Karpas-422 (cell line): Measurements from ENCODE around the gene TMEM198. TPM values are rescaled to one million over a fixed set of nuclear protein-coding genes. Genes with fewer than 3 reads are reported as not detected.
A peak's percentile ranks its signal among the peaks of the same experiment; 100 is the strongest.

ENCODE experiments used
- DNase-seq: peaks from one replicate; pipeline ENCODE4 v3.0.0-alpha.2; 2015
- H2AFZ ChIP-seq: fragments of 200-600 bp; sonication (generic); 2 replicates; pipeline ENCODE4 v1.6.1; 2014; ENCODE audit warnings: antibody characterized with exemption, low read length, mixed read lengths
- H3K27ac ChIP-seq: fragments of 200-600 bp; sonication (generic); 2 replicates; pipeline ENCODE4 v1.5.1; 2014; ENCODE audit warnings: mild to moderate bottlenecking, low read length, moderate library complexity
- H3K27me3 ChIP-seq: fragments of 200-600 bp; sonication (generic); 2 replicates; pipeline ENCODE4 v1.6.1; 2014; ENCODE audit warnings: low read length, mixed read lengths
- H3K36me3 ChIP-seq: fragments of 200-600 bp; sonication (generic); 2 replicates; pipeline ENCODE4 v1.6.1; 2014; ENCODE audit warnings: low read length, mixed read lengths; ENCODE audit not compliant: insufficient read depth
- H3K4me1 ChIP-seq: fragments of 200-600 bp; sonication (generic); 2 replicates; pipeline ENCODE4 v1.6.1; 2014; ENCODE audit warnings: mild to moderate bottlenecking, low read length, mixed read lengths
- H3K4me2 ChIP-seq: fragments of 200-600 bp; sonication (generic); 2 replicates; pipeline ENCODE4 v1.6.1; 2014; ENCODE audit warnings: low read length, low read depth, mild to moderate bottlenecking; ENCODE audit not compliant: poor library complexity, severe bottlenecking
- H3K4me3 ChIP-seq: fragments of 200-600 bp; sonication (generic); 2 replicates; pipeline ENCODE4 v1.5.1; 2014; ENCODE audit warnings: mild to moderate bottlenecking, antibody characterized with exemption, low read length, mixed read lengths
- H3K79me2 ChIP-seq: fragments of 200-600 bp; sonication (generic); 2 replicates; pipeline ENCODE4 v1.6.1; 2014; ENCODE audit warnings: mild to moderate bottlenecking, low read length, mixed read lengths
- H3K9ac ChIP-seq: fragments of 200-600 bp; sonication (generic); 2 replicates; pipeline ENCODE4 v1.6.0; 2014; ENCODE audit warnings: low read length
- H3K9me2 ChIP-seq: fragments of 200-600 bp; sonication (generic), shearing (Covaris generic); replicated peaks from 2 replicates; pipeline ENCODE4 v1.6.0; 2014; ENCODE audit warnings: mild to moderate bottlenecking, low read length, moderate library complexity; ENCODE audit not compliant: insufficient read depth
- H3K9me3 ChIP-seq: fragments of 300-700, 200-600 bp; sonication (generic); 2 replicates; pipeline ENCODE4 v1.6.1; 2014; ENCODE audit warnings: low read length, mixed read lengths
- H4K20me1 ChIP-seq: fragments of 200-600 bp; sonication (generic); 2 replicates; pipeline ENCODE4 v1.6.1; 2014; ENCODE audit warnings: mild to moderate bottlenecking, antibody characterized with exemption, low read length, low read depth; ENCODE audit not compliant: insufficient read depth
- total RNA-seq: library from RNA; depleted of rRNA; stranded (reverse); fragments of >200 nt; shearing (Covaris generic); gene quantifications from 2 replicates; pipeline ENCODE4 v1.2.3, GENCODE V29; 2014; ENCODE audit warnings: low replicate concordance; rRNA removed

The TMEM198 gene
- total RNA-seq: 2.7 and 3.2 TPM in 2 replicates

GRCh38 chr2:219543596-219544358, at the start of gene TMEM198, which contains the start of gene CHPF:
TMEM198 (plus strand) TSS chr2:219544028; CDS start chr2:219544728, 700 bp downstream.
CHPF (minus strand) TSS chr2:219543809; CDS start chr2:219543538, 271 bp downstream.
- peaks cover 9% of the 10 kb centered on the region; the same call in 1 of the 2 replicates for H3K36me3 ChIP-seq
- no peaks in the 10 kb centered on the region for H3K9me3 ChIP-seq
- no peaks in the 10 kb centered on the region for H3K9me2 ChIP-seq
- H2AFZ ChIP-seq: peak within 1 kb of the TSS; percentile 69; the same call in 1 of the 2 replicates
- peaks cover 23% of the 10 kb centered on the region for H3K4me1 ChIP-seq
- peaks cover 10% of the 10 kb centered on the region for H4K20me1 ChIP-seq
- H3K79me2 ChIP-seq: peaks cover 9% of the 10 kb centered on the region
- no peaks in the 10 kb centered on the region for H3K27me3 ChIP-seq
- peak within 1 kb of the TSS; percentile 99 for H3K4me3 ChIP-seq
- H3K27ac ChIP-seq: peak within 1 kb of the TSS; percentile 60
- H3K4me2 ChIP-seq: peak within 1 kb of the TSS; percentile 98
- H3K9ac ChIP-seq: peak within 1 kb of the TSS; percentile 93
- peak; percentile 99 for DNase-seq

- H3K27me3 ChIP-seq: no peaks in the 10 kb centered on the region
- DNase-seq: no peak
- H3K27ac ChIP-seq: no peak overlapping the region
- H4K20me1 ChIP-seq: no peaks in the 10 kb centered on the region
- peaks cover 17% of the 10 kb centered on the region for H3K4me1 ChIP-seq
- no peaks in the 10 kb centered on the region for H3K9me3 ChIP-seq
- H2AFZ ChIP-seq: no peak overlapping the region
- H3K9me2 ChIP-seq: no peaks in the 10 kb centered on the region
- no peak overlapping the region for H3K4me3 ChIP-seq
- no peaks in the 10 kb centered on the region; the same call in 1 of the 2 replicates for H3K79me2 ChIP-seq
- no peak overlapping the region for H3K4me2 ChIP-seq
- H3K9ac ChIP-seq: no peak overlapping the region
- H3K36me3 ChIP-seq: no peaks in the 10 kb centered on the region
Observed at GRCh38 chr2:219494952-219495530, 48.8 kb upstream of the TMEM198 start.

GRCh38 chr2:219495531-219496122, 48.2 kb upstream of the TMEM198 start:
- H4K20me1 ChIP-seq: no peaks in the 10 kb centered on the region
- H3K27ac ChIP-seq: no peak overlapping the region
- no peaks in the 10 kb centered on the region for H3K9me3 ChIP-seq
- H3K4me3 ChIP-seq: no peak overlapping the region
- H3K9me2 ChIP-seq: no peaks in the 10 kb centered on the region
- H3K9ac ChIP-seq: peak overlapping the region; percentile 40; the same call in 1 of the 2 replicates
- peaks cover 23% of the 10 kb centered on the region for H3K4me1 ChIP-seq
- peak; percentile 89 for DNase-seq
- H3K4me2 ChIP-seq: peak overlapping the region; percentile 27
- H3K36me3 ChIP-seq: no peaks in the 10 kb centered on the region
- H3K27me3 ChIP-seq: no peaks in the 10 kb centered on the region
- H3K79me2 ChIP-seq: no peaks in the 10 kb centered on the region; the same call in 1 of the 2 replicates
- H2AFZ ChIP-seq: no peak overlapping the region

- H3K9ac ChIP-seq: no peak overlapping the region
Observed at GRCh38 chr2:219496247-219496824, 47.5 kb upstream of the TMEM198 start.

GRCh38 chr2:219496825-219497494, 46.9 kb upstream of the TMEM198 start:
- no peaks in the 10 kb centered on the region for H3K9me2 ChIP-seq
- no peak overlapping the region for H2AFZ ChIP-seq
- no peak overlapping the region for H3K4me2 ChIP-seq
- no peak for DNase-seq
- no peak overlapping the region for H3K4me3 ChIP-seq
- H3K27ac ChIP-seq: no peak overlapping the region
- H4K20me1 ChIP-seq: no peaks in the 10 kb centered on the region
- H3K36me3 ChIP-seq: no peaks in the 10 kb centered on the region
- H3K9me3 ChIP-seq: no peaks in the 10 kb centered on the region
- H3K79me2 ChIP-seq: no peaks in the 10 kb centered on the region; the same call in 1 of the 2 replicates
- peaks cover 23% of the 10 kb centered on the region for H3K4me1 ChIP-seq
- H3K9ac ChIP-seq: no peak overlapping the region
- no peaks in the 10 kb centered on the region for H3K27me3 ChIP-seq

More at GRCh38 chr2:219496247-219496824, 47.5 kb upstream of the TMEM198 start:
- H3K27ac ChIP-seq: no peak overlapping the region
- no peaks in the 10 kb centered on the region for H3K27me3 ChIP-seq
- no peak overlapping the region for H3K4me3 ChIP-seq
- H3K4me2 ChIP-seq: no peak overlapping the region
- no peaks in the 10 kb centered on the region for H4K20me1 ChIP-seq
- H3K9me2 ChIP-seq: no peaks in the 10 kb centered on the region
- H3K9me3 ChIP-seq: no peaks in the 10 kb centered on the region
- H3K79me2 ChIP-seq: no peaks in the 10 kb centered on the region; the same call in 1 of the 2 replicates
- no peak for DNase-seq
- no peaks in the 10 kb centered on the region for H3K36me3 ChIP-seq
- H3K4me1 ChIP-seq: peaks cover 23% of the 10 kb centered on the region
- no peak overlapping the region for H2AFZ ChIP-seq

- Histone ChIP-seq H3K36me3 (no peaks in the 10 kb centered on the region), H3K4me1 (peaks cover 23% of the 10 kb centered on the region), H3K9me3 (no peaks in the 10 kb centered on the region), H2AFZ (no peak overlapping the region), H3K27me3 (no peaks in the 10 kb centered on the region), H4K20me1 (no peaks in the 10 kb centered on the region), H3K4me2 (no peak overlapping the region), H3K9me2 (no peaks in the 10 kb centered on the region), H3K27ac (no peak overlapping the region), H3K4me3 (no peak overlapping the region), H3K79me2 (no peaks in the 10 kb centered on the region; the same call in 1 of the 2 replicates), H3K9ac (no peak overlapping the region)
- no peak for DNase-seq
Observed at GRCh38 chr2:219497495-219498279, 46.1 kb upstream of the TMEM198 start.

- no peaks in the 10 kb centered on the region for H3K36me3 ChIP-seq
- peak within 1 kb of the TSS; percentile 76 for H3K9ac ChIP-seq
- no peak within 1 kb of the TSS for H3K27ac ChIP-seq
- no peaks in the 10 kb centered on the region for H3K9me3 ChIP-seq
- peak within 1 kb of the TSS; percentile 73 for H3K4me3 ChIP-seq
- no peaks in the 10 kb centered on the region for H3K27me3 ChIP-seq
- H3K4me2 ChIP-seq: peak within 1 kb of the TSS; percentile 86
- H2AFZ ChIP-seq: no peak within 1 kb of the TSS
- no peaks in the 10 kb centered on the region for H4K20me1 ChIP-seq
- no peaks in the 10 kb centered on the region; the same call in 1 of the 2 replicates for H3K79me2 ChIP-seq
- peak; percentile 98 for DNase-seq
- H3K9me2 ChIP-seq: no peaks in the 10 kb centered on the region
- peaks cover 23% of the 10 kb centered on the region for H3K4me1 ChIP-seq
Observed at GRCh38 chr2:219498280-219499057, 45.4 kb upstream of the TMEM198 start, which contains the start of gene GMPPA. GMPPA (plus strand) TSS chr2:219498891; CDS start chr2:219499976, 1,085 bp downstream.
